GM18951 (cell line): ENCODE data around the gene GABRA6.

Experiments used
- POLR2A ChIP-seq: IDR thresholded peaks from 4 replicates; pipeline ENCODE4 v1.6.1; 2011; ENCODE audit warnings: mild to moderate bottlenecking; ENCODE audit not compliant: insufficient read length, insufficient read depth; ENCODE audit errors: extremely low read depth
- in situ Hi-C: fragments of 300-500 bp; cut with MboI; formaldehyde crosslinking; loops from one replicate; pipeline ENCODE4 v1.12.0; 2022; ENCODE audit warnings: low sequenced_read_pairs, mixed read lengths, inconsistent platforms; ENCODE audit not compliant: unreplicated experiment

The GABRA6 gene

DNA sequence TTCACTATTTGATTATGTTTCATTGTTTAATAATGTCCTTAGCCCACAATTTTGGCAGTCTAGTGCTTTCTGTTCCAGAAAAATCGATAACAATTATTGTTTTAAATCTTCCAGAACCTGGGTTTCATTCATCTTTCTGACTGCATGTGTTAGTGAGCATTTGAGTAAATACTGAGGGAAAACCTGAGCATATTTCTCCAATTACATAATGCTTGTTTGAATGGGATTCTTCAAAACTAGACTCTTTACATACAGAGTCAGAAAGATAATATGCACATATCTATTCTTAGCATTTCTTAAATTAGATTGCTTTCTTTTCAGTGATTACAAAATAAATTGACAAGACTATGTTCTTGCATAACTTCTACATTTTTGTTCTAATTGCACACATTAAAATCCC, 21.9 kb downstream of the GABRA6 start:
- TF ChIP-seq POLR2A = no peak
- in situ Hi-C loops = no loop called here

DNA sequence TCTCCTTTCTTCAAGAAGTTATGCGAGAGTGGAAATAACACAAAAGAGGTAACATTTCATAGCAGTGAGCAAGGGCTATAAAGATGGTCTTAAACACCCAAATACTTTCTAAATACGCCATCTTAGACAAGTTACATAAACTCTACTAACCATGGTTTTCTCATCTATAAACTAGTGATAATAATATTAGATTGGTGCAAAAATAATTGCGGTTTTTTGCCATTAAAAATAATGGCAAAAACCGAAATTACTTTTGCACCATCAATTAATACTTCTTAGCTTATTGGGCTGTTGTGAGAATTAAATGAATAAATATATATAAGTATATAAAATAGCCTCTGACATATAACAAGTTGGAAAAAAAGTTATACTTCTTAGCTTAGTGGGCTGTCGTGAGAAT, 23.7 kb downstream of the GABRA6 start:
- TF ChIP-seq POLR2A = no peak
- in situ Hi-C loops = no loop called here

DNA sequence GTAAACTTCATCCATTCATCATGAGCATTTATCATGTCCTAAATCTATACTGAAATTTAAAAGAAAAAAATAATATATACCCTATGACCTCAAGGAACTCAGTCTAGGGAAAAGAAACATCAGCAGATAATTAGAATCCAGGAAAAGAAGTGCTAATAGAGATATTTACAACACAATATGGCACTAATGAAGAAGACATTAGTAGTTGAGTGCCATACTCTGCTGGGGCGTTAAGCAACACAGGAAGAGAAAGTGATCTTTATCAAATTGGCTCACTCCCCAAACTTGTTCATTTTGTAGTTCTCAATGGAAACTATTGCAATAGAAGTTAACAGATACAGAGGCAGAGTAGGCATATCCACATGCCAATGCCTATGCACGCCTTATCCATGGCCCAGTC, 27.5 kb downstream of the GABRA6 start:
- TF ChIP-seq POLR2A = no peak
- in situ Hi-C loops = no loop called here

DNA sequence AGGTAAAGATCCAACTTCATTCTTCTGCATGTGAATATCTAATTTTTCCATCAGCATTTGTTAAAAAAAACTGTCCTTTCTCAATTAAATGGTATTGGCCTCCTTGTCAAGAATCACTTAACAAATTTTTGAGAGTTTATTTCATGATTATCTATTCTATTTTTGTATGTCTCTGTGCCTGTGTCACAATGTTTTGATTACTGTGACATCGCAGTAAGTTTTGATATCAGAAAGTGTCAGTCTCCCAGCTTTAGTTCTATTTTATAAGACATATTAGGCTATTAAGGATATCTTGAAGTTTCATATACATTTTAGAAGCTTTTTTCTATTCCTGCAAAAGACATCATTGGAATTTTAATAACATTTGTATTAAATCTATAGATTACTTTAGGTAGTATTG, 33.6 kb downstream of the GABRA6 start:
- in situ Hi-C loops = no loop called here
- TF ChIP-seq POLR2A = no peak

DNA sequence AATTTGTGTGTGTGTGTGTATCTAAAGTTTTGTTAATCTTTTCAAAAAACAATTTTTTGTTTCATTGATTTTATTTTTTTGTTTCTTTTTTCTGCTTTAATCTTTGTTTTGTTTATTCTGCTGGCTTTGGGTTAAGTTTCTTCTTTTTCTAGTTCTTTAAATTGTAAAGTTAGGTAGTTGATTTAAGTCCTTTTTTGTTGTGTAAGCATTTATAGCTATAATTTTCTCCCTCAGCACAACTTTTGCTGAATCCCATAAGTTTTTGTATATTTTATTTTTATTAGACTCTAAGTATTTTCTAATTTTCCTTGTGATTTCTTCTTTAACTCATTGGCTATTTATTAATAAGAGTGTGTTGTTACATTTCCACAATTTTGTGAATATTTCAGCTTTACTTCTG, 34.9 kb downstream of the GABRA6 start:
- in situ Hi-C loops = no loop called here
- no peak for TF ChIP-seq POLR2A

DNA sequence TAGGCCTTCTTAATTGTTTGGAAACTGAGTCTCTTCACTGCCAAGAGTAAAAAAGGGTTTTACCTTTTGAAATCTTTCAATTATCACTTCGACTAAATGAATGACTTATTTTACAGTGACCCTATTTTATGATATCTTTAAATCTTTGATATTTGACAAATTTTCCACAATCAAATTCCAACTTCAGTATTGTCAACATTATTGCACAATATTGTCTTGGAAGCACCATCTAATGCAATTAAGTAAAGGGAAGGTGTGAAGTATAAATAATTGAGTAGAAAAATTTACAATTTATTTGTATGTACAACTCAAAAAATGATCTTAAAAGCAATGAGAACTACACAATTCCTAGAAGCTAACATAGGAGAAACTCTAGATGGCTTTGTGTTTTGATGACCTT, 49.2 kb downstream of the GABRA6 start:
- in situ Hi-C loops = no loop called here

DNA sequence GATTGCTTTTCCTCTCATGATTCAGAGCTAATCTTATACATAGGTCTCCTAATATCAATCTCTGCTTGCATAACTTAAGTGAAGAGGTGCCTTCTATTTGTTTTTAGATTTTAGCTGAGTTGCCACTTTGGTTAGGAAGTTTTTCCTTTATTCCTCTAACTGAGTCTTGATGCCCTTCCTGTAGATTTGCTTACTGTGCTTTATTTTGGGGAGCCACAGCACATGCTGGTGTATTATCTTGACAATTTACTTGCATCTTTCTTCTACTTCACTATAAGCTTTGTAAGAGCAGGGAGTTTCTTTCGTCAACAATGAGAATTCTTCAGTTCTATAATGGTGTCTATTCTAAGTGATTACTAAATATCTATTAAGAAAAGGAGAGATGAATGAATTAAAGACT, 54.9 kb downstream of the GABRA6 start:
- in situ Hi-C loops = no loop called here
- no peak for TF ChIP-seq POLR2A

More for the DNA sequence above, 49.2 kb downstream of the GABRA6 start:
- no peak for TF ChIP-seq POLR2A

DNA sequence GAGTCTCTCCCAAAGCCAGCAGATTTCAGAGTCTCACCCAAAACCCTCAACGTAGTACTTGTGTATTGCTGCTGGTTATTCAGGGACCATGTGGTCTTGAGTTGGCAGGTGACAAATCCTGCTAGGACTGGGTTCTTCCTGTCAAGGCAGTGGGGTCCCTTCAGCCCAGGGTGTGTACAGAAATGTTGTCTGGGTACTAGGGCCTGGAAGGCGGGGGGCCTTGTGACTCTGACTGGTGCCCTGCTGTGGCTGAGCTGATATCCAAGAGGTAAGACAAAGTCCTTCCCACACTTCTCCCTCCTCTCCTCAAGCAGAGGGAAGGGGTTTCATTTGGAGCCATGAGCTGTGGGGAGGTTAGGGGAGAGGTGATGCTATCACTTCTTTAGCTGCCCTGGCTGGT, 58.8 kb downstream of the GABRA6 start:
- in situ Hi-C loops = no loop called here
- TF ChIP-seq POLR2A = no peak

DNA sequence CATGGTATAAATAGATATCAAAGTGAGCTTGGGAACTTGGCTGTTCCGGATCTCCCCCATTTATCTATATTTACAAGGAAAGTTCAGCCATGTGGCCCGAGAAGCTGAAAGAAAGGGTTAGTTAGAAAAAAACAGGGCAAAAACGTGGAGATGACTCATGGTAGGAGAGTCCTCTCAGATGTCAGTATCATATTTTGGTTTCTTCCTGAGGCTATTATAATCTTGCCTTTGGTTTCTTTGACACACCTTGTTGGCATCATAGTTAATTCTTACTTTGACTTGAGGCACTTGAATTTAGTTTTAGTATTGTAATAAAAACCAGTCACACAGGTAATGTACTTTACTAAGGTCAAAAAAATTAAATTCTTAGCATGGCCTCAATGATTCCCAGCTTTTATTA, 59.9 kb downstream of the GABRA6 start:
- no peak for TF ChIP-seq POLR2A
- in situ Hi-C loops = no loop called here

DNA sequence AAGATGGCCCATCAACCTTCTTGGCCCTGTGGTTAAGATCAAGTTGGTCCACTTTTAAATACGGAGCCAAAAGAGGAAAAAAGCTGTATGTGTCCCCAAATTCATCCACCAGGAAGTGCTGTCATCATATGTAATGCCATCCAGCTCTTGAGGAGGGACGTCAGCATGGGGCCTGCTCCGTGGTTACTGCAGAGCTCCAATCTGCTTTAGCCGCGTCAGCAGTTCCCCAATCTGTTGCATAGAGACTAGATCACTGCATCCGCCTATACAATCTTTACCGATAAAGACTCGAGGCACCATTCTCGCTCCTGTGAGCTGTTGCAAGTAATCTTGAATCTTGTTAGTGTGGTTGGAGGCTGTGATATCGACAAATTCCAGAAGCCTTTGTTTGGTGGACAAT, 65.7 kb downstream of the GABRA6 start:
- in situ Hi-C loops = no loop called here
- no peak for TF ChIP-seq POLR2A
